ENCODE data around the gene RAB29. TPM values are rescaled to one million over a fixed set of nuclear protein-coding genes. Genes with fewer than 3 reads are reported as not detected.

The RAB29 gene
- total and polyA plus RNA-seq, 2 donors (not counting 3 experiments of a cell fraction or from before 2014, with no cell fraction given), result 18.1 to 18.8 TPM

DNA sequence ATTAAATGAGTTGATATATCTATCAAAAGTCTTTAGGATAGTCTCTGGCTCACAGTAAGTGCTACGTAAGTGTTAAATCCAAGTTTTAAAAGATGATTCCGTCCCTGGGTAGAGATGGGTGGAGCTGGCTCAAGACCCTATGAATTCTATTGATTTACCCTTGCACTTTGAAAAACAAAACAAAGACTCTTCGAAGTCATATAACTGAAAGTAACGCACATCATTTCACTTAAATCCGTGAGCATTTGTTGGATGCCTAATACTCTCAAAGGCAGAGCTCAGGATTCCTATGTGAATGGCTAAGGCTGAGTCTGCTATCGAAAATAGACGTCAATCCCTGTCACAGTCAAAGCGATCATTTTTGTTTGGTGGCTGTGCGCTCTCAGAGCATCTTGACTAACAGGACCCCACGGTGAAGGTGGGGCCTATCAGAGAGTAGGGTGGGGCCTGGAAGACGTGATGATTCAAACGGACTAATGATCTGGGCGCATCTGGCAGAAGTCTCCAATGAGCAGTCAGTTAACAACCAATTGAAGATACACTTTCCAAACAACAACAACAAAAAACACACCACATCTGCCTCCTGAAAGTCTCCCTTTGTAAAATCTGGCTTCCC lies 24.1 kb downstream of the RAB29 start:
- CTCF ChIA-PET, result interaction anchor here (0.6 kb wide), 1 partner anchor 161 kb away, joined by 3 read pairs; no protein-coding TSS in a partner anchor
- no peak for TF ChIP-seq GATA2 (IDR thresholded peaks at IDR 0.05; ENCODE audit: insufficient read depth, insufficient read length, low read depth, low read length)
- TF ChIP-seq, protein P1, sequence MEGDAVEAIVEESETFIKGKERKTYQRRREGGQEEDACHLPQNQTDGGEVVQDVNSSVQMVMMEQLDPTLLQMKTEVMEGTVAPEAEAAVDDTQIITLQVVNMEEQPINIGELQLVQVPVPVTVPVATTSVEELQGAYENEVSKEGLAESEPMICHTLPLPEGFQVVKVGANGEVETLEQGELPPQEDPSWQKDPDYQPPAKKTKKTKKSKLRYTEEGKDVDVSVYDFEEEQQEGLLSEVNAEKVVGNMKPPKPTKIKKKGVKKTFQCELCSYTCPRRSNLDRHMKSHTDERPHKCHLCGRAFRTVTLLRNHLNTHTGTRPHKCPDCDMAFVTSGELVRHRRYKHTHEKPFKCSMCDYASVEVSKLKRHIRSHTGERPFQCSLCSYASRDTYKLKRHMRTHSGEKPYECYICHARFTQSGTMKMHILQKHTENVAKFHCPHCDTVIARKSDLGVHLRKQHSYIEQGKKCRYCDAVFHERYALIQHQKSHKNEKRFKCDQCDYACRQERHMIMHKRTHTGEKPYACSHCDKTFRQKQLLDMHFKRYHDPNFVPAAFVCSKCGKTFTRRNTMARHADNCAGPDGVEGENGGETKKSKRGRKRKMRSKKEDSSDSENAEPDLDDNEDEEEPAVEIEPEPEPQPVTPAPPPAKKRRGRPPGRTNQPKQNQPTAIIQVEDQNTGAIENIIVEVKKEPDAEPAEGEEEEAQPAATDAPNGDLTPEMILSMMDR (IDR thresholded peaks at IDR 0.05; ENCODE audit: extremely low read depth in 1 of 2, insufficient read depth in 1 of 2, low read depth in 1 of 2, low read length in 2 of 2), result no peak
- no peak for TF ChIP-seq FOS (IDR thresholded peaks at IDR 0.05; ENCODE audit: borderline replicate concordance, insufficient read depth, low read length)
- no peak for TF ChIP-seq EZH2 (IDR thresholded peaks at IDR 0.05; ENCODE audit: borderline replicate concordance, low read depth, low read length, severe bottlenecking)
- TF ChIP-seq POLR2AphosphoS5 (IDR thresholded peaks at IDR 0.05; ENCODE audit: insufficient read depth, low read depth, low read length), result no peak
- no peak for TF ChIP-seq POLR2A (IDR thresholded peaks at IDR 0.05; ENCODE audit: low read depth, low read length)
- TF ChIP-seq, protein P2, sequence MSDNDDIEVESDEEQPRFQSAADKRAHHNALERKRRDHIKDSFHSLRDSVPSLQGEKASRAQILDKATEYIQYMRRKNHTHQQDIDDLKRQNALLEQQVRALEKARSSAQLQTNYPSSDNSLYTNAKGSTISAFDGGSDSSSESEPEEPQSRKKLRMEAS (IDR thresholded peaks at IDR 0.05; ENCODE audit: insufficient read depth, insufficient read length), result no peak
- no peak for TF ChIP-seq MYC (IDR thresholded peaks at IDR 0.05; ENCODE audit: low read depth, low read length)
- no peak for TF ChIP-seq JUN (IDR thresholded peaks at IDR 0.05; ENCODE audit: borderline replicate concordance, insufficient read depth, insufficient read length, low read depth)
- Histone ChIP-seq H3K27me3 (ENCODE audit: control insufficient read depth in 2 of 2, insufficient read depth in 2 of 2, low read length in 2 of 2) (peaks cover 8 to 17% of the 10 kb centered on the region in 2 experiments), H3K4me1 (ENCODE audit: control insufficient read depth, extremely low read depth, insufficient read depth, low read length) (peaks cover 27% of the 10 kb centered on the region), H3K9me1 (replicated peaks; ENCODE audit: control insufficient read depth, extremely low read depth, insufficient read depth, low read length) (no peaks in the 10 kb centered on the region), H3K4me3 (replicated peaks in 1 of 3; ENCODE audit: insufficient read depth in 1 of 3, low read depth in 1 of 3, low read length in 3 of 3) (no peak overlapping the region), H3K79me2 (ENCODE audit: control insufficient read depth, insufficient read depth, low read length) (peaks cover 34% of the 10 kb centered on the region), H4K20me1 (replicated peaks; ENCODE audit: control insufficient read depth, extremely low read depth, insufficient read depth, low read length) (no peaks in the 10 kb centered on the region), H3K4me2 (ENCODE audit: insufficient read depth, low read length) (no peak overlapping the region), H3K9me3 (replicated peaks; ENCODE audit: control insufficient read depth, insufficient read depth, low read length) (no peaks in the 10 kb centered on the region), H3K36me3 (ENCODE audit: control insufficient read depth in 2 of 2, extremely low read depth in 1 of 2, insufficient read depth in 2 of 2, low read length in 2 of 2) (no peaks in the 10 kb centered on the region), H2AFZ (ENCODE audit: low read depth, low read length) (peak overlapping the region; percentile 75), H3K9ac (replicated peaks; ENCODE audit: extremely low read depth, insufficient read depth, low read length) (peak overlapping the region; percentile 91), H3K27ac (ENCODE audit: insufficient read depth, low read depth, low read length) (no peak overlapping the region)
- dilution Hi-C loops (cut with MboI; ENCODE audit: extremely low pct_ligation_motif_present, low sequenced_read_pairs), result no loop called here
- DNase-seq (ENCODE audit: low read depth, low spot score), result no peak
- POLR2A ChIA-PET, result no interaction called here
- intact Hi-C loops (cut with micrococcal nuclease), result no loop called here
- BruUV-seq (replicated peaks), result no TSS peak
- FAIRE-seq, result peak; percentile 73

Data from endothelial cell of umbilical vein (primary cell).